Activated CD4-positive, CD25-positive, alpha-beta regulatory T cell treated with anti-CD3 and anti-CD28 coated beads, Interleukin-2, amount 50 U/mL, for 16 hours (primary cell): ENCODE measurements around the gene XPC.
A peak's percentile ranks its signal among the peaks of the same experiment; 100 is the strongest.

Experiments
- DNase-seq: peaks from one replicate; pipeline ENCODE4 v3.0.0-alpha.2; 2020; ENCODE audit warnings: low read depth, low spot score

The XPC gene

GRCh38 chr3:14134291-14134690, 44.1 kb downstream of the XPC start:
- DNase-seq, result no peak

- no peak for DNase-seq
Observed at GRCh38 chr3:14133876-14134275, 44.5 kb downstream of the XPC start.

GRCh38 chr3:14133188-14133800, 45.1 kb downstream of the XPC start:
- no peak for DNase-seq

GRCh38 chr3:14132689-14133088, 45.7 kb downstream of the XPC start:
- no peak for DNase-seq

GRCh38 chr3:14132120-14132519, 46.3 kb downstream of the XPC start:
- DNase-seq, result no peak

GRCh38 chr3:14131134-14131533, 47.3 kb downstream of the XPC start:
- no peak for DNase-seq

GRCh38 chr3:14130707-14131106, 47.7 kb downstream of the XPC start:
- DNase-seq, result no peak

GRCh38 chr3:14130230-14130629, 48.2 kb downstream of the XPC start:
- DNase-seq, result no peak

GRCh38 chr3:14129296-14129695, 49.1 kb downstream of the XPC start:
- no peak for DNase-seq

GRCh38 chr3:14128724-14129123, 49.7 kb downstream of the XPC start:
- DNase-seq, result no peak

- no peak for DNase-seq
Observed at GRCh38 chr3:14127516-14128161, 50.8 kb downstream of the XPC start.

- no peak for DNase-seq
Observed at GRCh38 chr3:14126887-14127505, 51.4 kb downstream of the XPC start.

- DNase-seq, result no peak
Observed at GRCh38 chr3:14126017-14126886, 52.1 kb downstream of the XPC start.

- DNase-seq, result peak; percentile 24
Observed at GRCh38 chr3:14125193-14126016, 53.0 kb downstream of the XPC start.

- peak; percentile 97 for DNase-seq
Observed at GRCh38 chr3:14124615-14125192, 53.7 kb downstream of the XPC start, which contains the start of the genes CHCHD4 and TMEM43. CHCHD4 (minus strand) TSS chr3:14124870; CDS start chr3:14124676, 194 bp downstream. TMEM43 (plus strand) TSS chr3:14125052; CDS start chr3:14125194, 142 bp downstream.

GRCh38 chr3:14124223-14124614, 54.2 kb downstream of the XPC start:
- no peak for DNase-seq

GRCh38 chr3:14123308-14124222, 54.8 kb downstream of the XPC start:
- no peak for DNase-seq

GRCh38 chr3:14122301-14122700, 56.1 kb downstream of the XPC start:
- DNase-seq, result no peak

GRCh38 chr3:14121859-14122258, 56.5 kb downstream of the XPC start:
- no peak for DNase-seq
